Muscle of back (tissue), 11 donors: ENCODE data around the gene CRLF2. TPM values are rescaled to one million over a fixed set of nuclear protein-coding genes. Genes with fewer than 3 reads are reported as not detected.
"Not testable (repeated sequence)": the region's sequence is repeated elsewhere in the genome, so short reads cannot be mapped to it uniquely, and the experiment has no call there.

ENCODE experiments used
- DNase-seq, 3 donors: peaks; one replicate each; pipeline versions ENCODE4 v3.0.0 to v3.0.0-alpha.2; 2013
- polyA plus RNA-seq, 10 donors: library from polyadenylated mRNA; unstranded; fragments of 120-200 nt; gene quantifications; one replicate each; pipeline ENCODE4 v1.2.1, GENCODE V29; 2013; ENCODE audit not compliant: insufficient read length in 10 of 10

Gene CRLF2
- polyA plus RNA-seq, 10 donors, result 0.13 to 0.16 (median 0.13) TPM; not detected in 6

- DNase-seq, result no peak
These were observed 2.8 kb upstream of the CRLF2 start for GRCh38 chrX:1215123-1215823.

- no peak for DNase-seq
These were observed 1.5 kb upstream of the CRLF2 start for GRCh38 chrX:1213971-1214370.

GRCh38 chrX:1210844-1211243 lies 1.6 kb downstream of the CRLF2 start:
- DNase-seq, result no peak

- DNase-seq, result no peak
These were observed 4.9 kb downstream of the CRLF2 start for GRCh38 chrX:1207496-1208025.

GRCh38 chrX:1205681-1206611 lies 6.5 kb downstream of the CRLF2 start:
- DNase-seq, result peak; percentile 78 to 95 (median 85)

GRCh38 chrX:1202251-1202650 lies 10.2 kb downstream of the CRLF2 start:
- DNase-seq, result no peak

- no peak for DNase-seq
These were observed 16.0 kb downstream of the CRLF2 start for GRCh38 chrX:1196436-1196835.

GRCh38 chrX:1192196-1192595 lies 20.3 kb downstream of the CRLF2 start:
- DNase-seq, result not testable (repeated sequence)

GRCh38 chrX:1190596-1191145 lies 21.8 kb downstream of the CRLF2 start:
- no peak for DNase-seq

- no peak for DNase-seq
These were observed 26.9 kb downstream of the CRLF2 start for GRCh38 chrX:1185561-1185960.

GRCh38 chrX:1182211-1182610 lies 30.2 kb downstream of the CRLF2 start:
- DNase-seq, result no peak

- not testable (repeated sequence) for DNase-seq
These were observed 30.8 kb downstream of the CRLF2 start for GRCh38 chrX:1181661-1182060.

- DNase-seq, result no peak
These were observed 31.3 kb downstream of the CRLF2 start for GRCh38 chrX:1181170-1181569.

GRCh38 chrX:1178580-1179057 lies 33.8 kb downstream of the CRLF2 start:
- peak in 2 of 3 donors; percentile 41 to 57 for DNase-seq

GRCh38 chrX:1176531-1177320 lies 35.7 kb downstream of the CRLF2 start:
- not testable (repeated sequence) for DNase-seq

- not testable (repeated sequence) for DNase-seq
These were observed 37.6 kb downstream of the CRLF2 start for GRCh38 chrX:1174609-1175545.

- not testable (repeated sequence) for DNase-seq
These were observed 39.0 kb downstream of the CRLF2 start for GRCh38 chrX:1173435-1173834.

GRCh38 chrX:1172496-1172895 lies 40.0 kb downstream of the CRLF2 start:
- DNase-seq, result no peak

- not testable (repeated sequence) for DNase-seq
These were observed 40.5 kb downstream of the CRLF2 start for GRCh38 chrX:1171915-1172314.

GRCh38 chrX:1170243-1170642 lies 42.2 kb downstream of the CRLF2 start:
- DNase-seq, result no peak
